B cell (primary cell): ENCODE data around the gene IFNA2.
"Not testable (repeated sequence)": the region's sequence is repeated elsewhere in the genome, so short reads cannot be mapped to it uniquely, and the experiment has no call there.

Source experiments
- CTCF ChIP-seq: fragments of 200-600 bp; IDR thresholded peaks from one replicate; pipeline ENCODE4 v1.8.0; 2022; ENCODE audit warnings: antibody characterized with exemption, mild to moderate bottlenecking
- EZH2 ChIP-seq: IDR thresholded peaks from 2 replicates; pipeline ENCODE4 v1.6.1; 2012; ENCODE audit warnings: borderline replicate concordance, low read depth, mild to moderate bottlenecking, moderate library complexity, low read length; ENCODE audit not compliant: insufficient read depth, poor library complexity, severe bottlenecking

- not testable (repeated sequence) for TF ChIP-seq CTCF, EZH2
These were observed 13.7 kb downstream of the IFNA2 start for GRCh38 chr9:21371467-21371866.
